Keratinocyte (primary cell): ENCODE results near the gene TATDN2.

Experiments
- CTCF ChIP-seq, 3 experiments: IDR thresholded peaks in 1 of 3; conservative IDR thresholded peaks in 1 of 3; optimal IDR thresholded peaks in 1 of 3; 2 replicates in 2 of 3; 3 replicates in 1 of 3; pipeline versions ENCODE3 to v1.5.1; 2011; ENCODE audit warnings: low read length in 3 of 3, mild to moderate bottlenecking in 3 of 3, moderate library complexity in 2 of 3, control low read depth in 1 of 3, inconsistent platforms in 1 of 3; ENCODE audit not compliant: insufficient read depth in 2 of 3; ENCODE audit errors: extremely low read depth in 1 of 3
- EZH2 ChIP-seq: IDR thresholded peaks from one replicate; pipeline ENCODE4 v1.6.1; 2012; ENCODE audit warnings: inconsistent platforms, mild to moderate bottlenecking, low read length, moderate library complexity

- TF ChIP-seq CTCF (optimal IDR thresholded peaks at IDR 0.05 in 1 of 3, IDR thresholded peaks at IDR 0.05 in 1 of 3, conservative IDR thresholded peaks at IDR 0.05 in 1 of 3; ENCODE audit: extremely low read depth in 1 of 3, insufficient read depth in 2 of 3, low read length in 3 of 3) (no peak), EZH2 (no peak)
Measured at GRCh38 chr3:10268116-10268515, 19.9 kb downstream of the TATDN2 start.
